Measurements from ENCODE around the gene TMEM269. TPM values are rescaled to one million over a fixed set of nuclear protein-coding genes. Genes with fewer than 3 reads are reported as not detected.

TMEM269 gene
- total and polyA plus RNA-seq, 9 of the 15 experiments (the other 6 are each of a cell fraction or from before 2014, with no cell fraction given), result 0.09 to 0.49 (median 0.21) TPM

DNA sequence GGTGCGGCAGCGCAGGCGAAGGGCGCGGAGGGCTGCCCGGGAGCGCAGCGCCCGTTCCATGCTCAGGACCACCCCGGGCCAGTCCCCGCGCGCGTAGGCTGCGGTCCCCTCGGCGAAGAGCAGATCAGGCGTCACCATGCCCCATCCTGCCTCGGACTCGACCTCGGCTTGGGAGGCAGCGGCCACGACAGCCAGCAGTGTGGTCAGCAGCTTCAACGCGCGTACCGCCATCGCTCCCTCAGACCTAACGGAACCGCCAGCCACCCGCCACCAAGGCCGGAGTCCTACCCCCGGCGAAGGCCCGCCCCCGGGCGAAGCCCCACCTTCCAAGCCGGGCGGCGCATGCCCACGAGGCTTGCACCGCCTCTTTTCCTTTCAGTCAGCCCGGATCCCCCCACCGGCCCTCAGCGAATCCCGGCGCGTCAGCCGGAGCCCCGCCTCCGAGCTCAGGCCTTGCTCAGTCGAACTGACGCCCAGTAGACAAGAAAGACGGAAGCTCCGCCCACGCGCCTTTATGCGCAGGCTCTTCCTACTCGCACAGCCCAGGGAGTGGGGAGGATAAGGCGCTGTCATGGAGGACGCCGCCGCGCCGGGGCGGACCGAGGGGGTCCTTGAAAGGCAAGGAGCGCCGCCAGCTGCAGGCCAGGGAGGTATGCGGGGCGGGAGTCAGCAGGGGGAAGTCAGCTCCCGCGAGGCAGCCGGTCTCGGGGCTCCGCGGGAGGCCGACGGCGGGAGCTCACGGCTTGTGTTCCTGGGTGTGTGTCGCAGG, 17.9 kb upstream of the TMEM269 start, which contains the start of the genes C1orf50 and P3H1 (continued):
- TF ChIP-seq ILF3 (IDR thresholded peaks at IDR 0.05; ENCODE audit: borderline replicate concordance) (no peak), ZNF134 (CRISPR knock-in tag; conservative IDR thresholded peaks at IDR 0.05) (no peak), NFYB (IDR thresholded peaks at IDR 0.05; ENCODE audit: extremely low read depth, insufficient read length) (no peak), KAT2B (IDR thresholded peaks at IDR 0.05; ENCODE audit: low read depth, low read length) (no peak), MCM3 (IDR thresholded peaks at IDR 0.05) (no peak), ETV5 (CRISPR knock-in tag; IDR thresholded peaks at IDR 0.05; ENCODE audit: low read depth) (no peak), ZNF146 (CRISPR knock-in tag; IDR thresholded peaks at IDR 0.05; ENCODE audit: unreplicated experiment) (no peak), EZH2 (IDR thresholded peaks at IDR 0.05; ENCODE audit: borderline replicate concordance, low read depth, low read length) (no peak), SRF (CRISPR knock-in tag; IDR thresholded peaks at IDR 0.05) (peak in 1 of 2 experiments; percentile 66; a peak in 1 of 4 replicates), ZNF507 (tag; conservative IDR thresholded peaks at IDR 0.05) (no peak), FOXJ3 (CRISPR knock-in tag; IDR thresholded peaks at IDR 0.05) (no peak), SMARCC2 (IDR thresholded peaks at IDR 0.05; ENCODE audit: low read depth) (no peak), ZNF586 (CRISPR knock-in tag; conservative IDR thresholded peaks at IDR 0.05) (no peak), GATAD2A (IDR thresholded peaks at IDR 0.05) (no peak), NFIC (IDR thresholded peaks at IDR 0.05) (peak; percentile 25; the same call in 1 of the 2 replicates), TCF7 (IDR thresholded peaks at IDR 0.05; ENCODE audit: borderline replicate concordance) (peak; percentile 42; the same call in 1 of the 2 replicates)
- TF ChIP-seq, protein P1, sequence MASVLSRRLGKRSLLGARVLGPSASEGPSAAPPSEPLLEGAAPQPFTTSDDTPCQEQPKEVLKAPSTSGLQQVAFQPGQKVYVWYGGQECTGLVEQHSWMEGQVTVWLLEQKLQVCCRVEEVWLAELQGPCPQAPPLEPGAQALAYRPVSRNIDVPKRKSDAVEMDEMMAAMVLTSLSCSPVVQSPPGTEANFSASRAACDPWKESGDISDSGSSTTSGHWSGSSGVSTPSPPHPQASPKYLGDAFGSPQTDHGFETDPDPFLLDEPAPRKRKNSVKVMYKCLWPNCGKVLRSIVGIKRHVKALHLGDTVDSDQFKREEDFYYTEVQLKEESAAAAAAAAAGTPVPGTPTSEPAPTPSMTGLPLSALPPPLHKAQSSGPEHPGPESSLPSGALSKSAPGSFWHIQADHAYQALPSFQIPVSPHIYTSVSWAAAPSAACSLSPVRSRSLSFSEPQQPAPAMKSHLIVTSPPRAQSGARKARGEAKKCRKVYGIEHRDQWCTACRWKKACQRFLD (CRISPR knock-in tag; IDR thresholded peaks at IDR 0.05), result no peak
- TF ChIP-seq, protein P2, sequence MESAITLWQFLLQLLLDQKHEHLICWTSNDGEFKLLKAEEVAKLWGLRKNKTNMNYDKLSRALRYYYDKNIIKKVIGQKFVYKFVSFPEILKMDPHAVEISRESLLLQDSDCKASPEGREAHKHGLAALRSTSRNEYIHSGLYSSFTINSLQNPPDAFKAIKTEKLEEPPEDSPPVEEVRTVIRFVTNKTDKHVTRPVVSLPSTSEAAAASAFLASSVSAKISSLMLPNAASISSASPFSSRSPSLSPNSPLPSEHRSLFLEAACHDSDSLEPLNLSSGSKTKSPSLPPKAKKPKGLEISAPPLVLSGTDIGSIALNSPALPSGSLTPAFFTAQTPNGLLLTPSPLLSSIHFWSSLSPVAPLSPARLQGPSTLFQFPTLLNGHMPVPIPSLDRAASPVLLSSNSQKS (CRISPR knock-in tag; IDR thresholded peaks at IDR 0.05), result no peak
- TF ChIP-seq, protein P3, sequence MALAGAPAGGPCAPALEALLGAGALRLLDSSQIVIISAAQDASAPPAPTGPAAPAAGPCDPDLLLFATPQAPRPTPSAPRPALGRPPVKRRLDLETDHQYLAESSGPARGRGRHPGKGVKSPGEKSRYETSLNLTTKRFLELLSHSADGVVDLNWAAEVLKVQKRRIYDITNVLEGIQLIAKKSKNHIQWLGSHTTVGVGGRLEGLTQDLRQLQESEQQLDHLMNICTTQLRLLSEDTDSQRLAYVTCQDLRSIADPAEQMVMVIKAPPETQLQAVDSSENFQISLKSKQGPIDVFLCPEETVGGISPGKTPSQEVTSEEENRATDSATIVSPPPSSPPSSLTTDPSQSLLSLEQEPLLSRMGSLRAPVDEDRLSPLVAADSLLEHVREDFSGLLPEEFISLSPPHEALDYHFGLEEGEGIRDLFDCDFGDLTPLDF (CRISPR knock-in tag; IDR thresholded peaks at IDR 0.05), result no peak
- TF ChIP-seq, protein P4, sequence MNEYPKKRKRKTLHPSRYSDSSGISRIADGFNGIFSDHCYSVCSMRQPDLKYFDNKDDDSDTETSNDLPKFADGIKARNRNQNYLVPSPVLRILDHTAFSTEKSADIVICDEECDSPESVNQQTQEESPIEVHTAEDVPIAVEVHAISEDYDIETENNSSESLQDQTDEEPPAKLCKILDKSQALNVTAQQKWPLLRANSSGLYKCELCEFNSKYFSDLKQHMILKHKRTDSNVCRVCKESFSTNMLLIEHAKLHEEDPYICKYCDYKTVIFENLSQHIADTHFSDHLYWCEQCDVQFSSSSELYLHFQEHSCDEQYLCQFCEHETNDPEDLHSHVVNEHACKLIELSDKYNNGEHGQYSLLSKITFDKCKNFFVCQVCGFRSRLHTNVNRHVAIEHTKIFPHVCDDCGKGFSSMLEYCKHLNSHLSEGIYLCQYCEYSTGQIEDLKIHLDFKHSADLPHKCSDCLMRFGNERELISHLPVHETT (CRISPR knock-in tag; conservative IDR thresholded peaks at IDR 0.05 in 1 of 2, IDR thresholded peaks at IDR 0.05 in 1 of 2), result no peak
- TF ChIP-seq, protein P5, sequence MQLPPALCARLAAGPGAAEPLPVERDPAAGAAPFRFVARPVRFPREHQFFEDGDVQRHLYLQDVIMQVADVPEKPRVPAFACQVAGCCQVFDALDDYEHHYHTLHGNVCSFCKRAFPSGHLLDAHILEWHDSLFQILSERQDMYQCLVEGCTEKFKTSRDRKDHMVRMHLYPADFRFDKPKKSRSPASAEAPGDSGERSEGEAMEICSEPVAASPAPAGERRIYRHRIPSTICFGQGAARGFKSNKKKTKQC (CRISPR knock-in tag; IDR thresholded peaks at IDR 0.05), result peak; percentile 45; the same call in 1 of the 2 replicates
- TF ChIP-seq, protein P6, sequence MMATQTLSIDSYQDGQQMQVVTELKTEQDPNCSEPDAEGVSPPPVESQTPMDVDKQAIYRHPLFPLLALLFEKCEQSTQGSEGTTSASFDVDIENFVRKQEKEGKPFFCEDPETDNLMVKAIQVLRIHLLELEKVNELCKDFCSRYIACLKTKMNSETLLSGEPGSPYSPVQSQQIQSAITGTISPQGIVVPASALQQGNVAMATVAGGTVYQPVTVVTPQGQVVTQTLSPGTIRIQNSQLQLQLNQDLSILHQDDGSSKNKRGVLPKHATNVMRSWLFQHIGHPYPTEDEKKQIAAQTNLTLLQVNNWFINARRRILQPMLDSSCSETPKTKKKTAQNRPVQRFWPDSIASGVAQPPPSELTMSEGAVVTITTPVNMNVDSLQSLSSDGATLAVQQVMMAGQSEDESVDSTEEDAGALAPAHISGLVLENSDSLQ (IDR thresholded peaks at IDR 0.05), result peak; percentile 90
